Liver (tissue), 9 donors: ENCODE data around the gene POFUT2. TPM values are rescaled to one million over a fixed set of nuclear protein-coding genes. Genes with fewer than 3 reads are reported as not detected.

Experiments
- DNase-seq: peaks from one replicate; pipeline ENCODE4 v3.0.0-alpha.2; 2017; ENCODE audit warnings: low spot score
- H3K27ac ChIP-seq, 2 donors: one replicate each; pipeline ENCODE4 v1.7.0; 2013; ENCODE audit warnings: inconsistent platforms in 2 of 2, low read length in 2 of 2, control low read depth in 1 of 2, low read depth in 1 of 2, mild to moderate bottlenecking in 1 of 2
- H3K27me3 ChIP-seq, 4 donors: one replicate each; pipeline versions ENCODE4 v1.6.1 to v1.7.0; 2013; ENCODE audit warnings: low read length in 3 of 4, inconsistent platforms in 1 of 4, mild to moderate bottlenecking in 1 of 4, moderate library complexity in 1 of 4; ENCODE audit not compliant: control insufficient read depth in 4 of 4, insufficient read depth in 4 of 4
- H3K36me3 ChIP-seq, 4 donors: one replicate each; pipeline versions ENCODE4 v1.6.1 to v1.7.0; 2013; ENCODE audit warnings: low read length in 3 of 4, mild to moderate bottlenecking in 3 of 4, low read depth in 1 of 4, moderate library complexity in 1 of 4; ENCODE audit not compliant: control insufficient read depth in 4 of 4, insufficient read depth in 3 of 4
- H3K4me1 ChIP-seq, 4 donors: one replicate each; pipeline versions ENCODE4 v1.6.1 to v1.7.0; 2013; ENCODE audit warnings: low read length in 3 of 4, mild to moderate bottlenecking in 3 of 4, moderate library complexity in 1 of 4; ENCODE audit not compliant: control insufficient read depth in 4 of 4, insufficient read depth in 4 of 4
- H3K4me3 ChIP-seq, 3 donors: one replicate each; pipeline versions ENCODE4 v1.6.1 to v1.7.0; 2013; ENCODE audit warnings: low read length in 3 of 3, control low read depth in 1 of 3, low read depth in 1 of 3, mild to moderate bottlenecking in 1 of 3
- H3K9ac ChIP-seq, 2 donors: one replicate each; pipeline ENCODE4 v1.7.0; 2013; ENCODE audit warnings: low read length in 2 of 2, mild to moderate bottlenecking in 2 of 2, moderate library complexity in 2 of 2, control low read depth in 1 of 2, low read depth in 1 of 2
- H3K9me3 ChIP-seq, 4 donors: one replicate each; pipeline versions ENCODE4 v1.6.1 to v1.7.0; 2013; ENCODE audit warnings: low read length in 3 of 4; ENCODE audit not compliant: control insufficient read depth in 4 of 4
- EGR1 ChIP-seq, 2 donors: IDR thresholded peaks; 2 replicates each; pipeline ENCODE4 v1.6.1; 2016 to 2018; ENCODE audit warnings: antibody characterized with exemption in 2 of 2, low read depth in 2 of 2
- FOXA1 ChIP-seq: IDR thresholded peaks from 2 replicates; pipeline ENCODE4 v1.6.1; 2016; ENCODE audit warnings: antibody characterized with exemption
- FOXA2 ChIP-seq: IDR thresholded peaks from 2 replicates; pipeline ENCODE4 v1.6.1; 2016; ENCODE audit warnings: antibody characterized with exemption
- GABPA ChIP-seq, 2 donors: IDR thresholded peaks in 1 of 2; conservative IDR thresholded peaks in 1 of 2; 2 replicates each; pipeline ENCODE4 v1.6.1; 2016; ENCODE audit warnings: antibody characterized with exemption in 2 of 2, mild to moderate bottlenecking in 1 of 2, moderate library complexity in 1 of 2
- HNF4A ChIP-seq, 2 donors: conservative IDR thresholded peaks; 2 replicates each; pipeline ENCODE4 v1.6.1; 2016; ENCODE audit warnings: antibody characterized with exemption in 2 of 2, mild to moderate bottlenecking in 2 of 2
- HNF4G ChIP-seq: IDR thresholded peaks from 2 replicates; pipeline ENCODE4 v1.6.1; 2016; ENCODE audit warnings: antibody characterized with exemption
- JUND ChIP-seq, 2 donors: IDR thresholded peaks; 2 replicates each; pipeline ENCODE4 v1.6.1; 2016; ENCODE audit warnings: antibody characterized with exemption in 2 of 2
- MAX ChIP-seq: IDR thresholded peaks from 2 replicates; pipeline ENCODE4 v1.6.1; 2016; ENCODE audit warnings: antibody characterized with exemption
- NR2F2 ChIP-seq: IDR thresholded peaks from 2 replicates; pipeline ENCODE4 v1.6.1; 2016; ENCODE audit warnings: antibody characterized with exemption
- RAD21 ChIP-seq, 2 donors: IDR thresholded peaks; 2 replicates each; pipeline ENCODE4 v1.6.1; 2016; ENCODE audit warnings: antibody characterized with exemption in 2 of 2, mild to moderate bottlenecking in 2 of 2
- RXRA ChIP-seq, 2 donors: IDR thresholded peaks; 2 replicates each; pipeline ENCODE4 v1.6.1; 2017 to 2018; ENCODE audit warnings: antibody characterized with exemption in 2 of 2, mild to moderate bottlenecking in 1 of 2
- SP1 ChIP-seq: IDR thresholded peaks from 2 replicates; pipeline ENCODE4 v1.6.1; 2018; ENCODE audit warnings: antibody characterized with exemption, mild to moderate bottlenecking
- YY1 ChIP-seq: IDR thresholded peaks from 2 replicates; pipeline ENCODE4 v1.6.1; 2016; ENCODE audit warnings: antibody characterized with exemption, mild to moderate bottlenecking
- ZBTB33 ChIP-seq: IDR thresholded peaks from 2 replicates; pipeline ENCODE4 v1.6.1; 2016; ENCODE audit warnings: antibody characterized with exemption
- WGBS: extraction: QIAGEN DNeasy Blood & Tissue Kit; methylation state at CpG from one replicate; pipeline ENCODE4 v1.1.7; 2013; 5-methylcytosine and 5-hydroxymethylcytosine counted together
- polyA plus RNA-seq, 2 donors: library from polyadenylated mRNA; stranded (reverse) in 1 of 2; unstranded in 1 of 2; fragments of 200-250 nt in 1 of 2; fragments of >200 nt in 1 of 2; fragmentation: Nextera tagmentation in 1 of 2; extraction: Ambion mirVana in 1 of 2; gene quantifications; one replicate each; pipeline versions ENCODE4 v1.2.1 to v1.2.3, GENCODE V29; 2013 to 2015
- total RNA-seq, 2 donors: library from RNA; depleted of rRNA; stranded (reverse); fragments of >200 nt; gene quantifications; one replicate each; pipeline ENCODE4 v1.2.3, GENCODE V29; 2014
- TF ChIP-seq, protein P1 (sequence below): IDR thresholded peaks from 2 replicates; pipeline ENCODE4 v1.6.1; 2016; ENCODE audit warnings: antibody characterized with exemption
- TF ChIP-seq, protein P2 (sequence below): fragments of 150-350 bp; IDR thresholded peaks from 2 replicates; pipeline ENCODE4 v1.5.1; 2017; ENCODE audit warnings: improper control_type of control experiment, low read depth, low read length; ENCODE audit not compliant: missing input control
- donor health status: healthy.
- donor health status: healthy.
- donor health status: healthy.
- donor health status: healthy.
- donor health status: healthy.

POFUT2 gene
- total and polyA plus RNA-seq, 4 donors = 3.3 to 15.6 (median 7.9) TPM

- 67% methylated on average over 6 of the region's 6 CpGs for WGBS
- no peak for DNase-seq
- no peak overlapping the region for H3K27ac ChIP-seq
- no peaks in the 10 kb centered on the region for H3K9me3 ChIP-seq
- peaks cover 0 to 4% (median 0%) of the 10 kb centered on the region in 4 donors for H3K27me3 ChIP-seq
- peaks cover 0 to 2% (median 0%) of the 10 kb centered on the region in 4 donors for H3K36me3 ChIP-seq
- TF ChIP-seq MAX (no peak), ZBTB33 (no peak)
- TF ChIP-seq, protein P1, sequence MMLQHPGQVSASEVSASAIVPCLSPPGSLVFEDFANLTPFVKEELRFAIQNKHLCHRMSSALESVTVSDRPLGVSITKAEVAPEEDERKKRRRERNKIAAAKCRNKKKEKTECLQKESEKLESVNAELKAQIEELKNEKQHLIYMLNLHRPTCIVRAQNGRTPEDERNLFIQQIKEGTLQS = no peak
- H3K9ac ChIP-seq = no peak overlapping the region
- H3K4me3 ChIP-seq = no peak overlapping the region
- H3K4me1 ChIP-seq = no peaks in the 10 kb centered on the region
Observed at GRCh38 chr21:45228171-45228641, 59.5 kb downstream of the POFUT2 start.

DNA sequence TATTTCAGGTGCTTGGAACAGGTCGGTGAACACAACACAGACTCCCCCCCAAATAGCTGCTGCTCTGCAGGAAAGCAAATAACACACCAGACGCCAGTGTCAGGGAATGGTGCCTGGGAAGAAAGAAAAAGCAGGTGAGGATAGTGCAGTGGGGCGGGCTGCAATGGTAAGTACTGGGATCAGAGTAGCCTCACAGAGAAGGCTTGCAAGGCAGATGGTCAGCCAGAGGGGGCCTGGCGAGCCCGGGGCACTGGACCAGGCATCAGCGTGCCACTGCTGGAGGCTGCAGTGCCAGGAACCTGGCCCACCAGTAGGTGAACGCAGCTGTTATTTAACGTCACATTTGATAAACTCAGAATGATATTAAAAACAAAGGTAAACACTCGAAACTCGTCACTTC is 60.0 kb downstream of the POFUT2 start:
- Histone ChIP-seq H3K27me3 (peaks cover 0 to 2% (median 0%) of the 10 kb centered on the region in 4 donors), H3K4me1 (no peaks in the 10 kb centered on the region), H3K9ac (no peak overlapping the region), H3K4me3 (no peak overlapping the region), H3K9me3 (no peaks in the 10 kb centered on the region), H3K27ac (no peak overlapping the region), H3K36me3 (peaks cover 0 to 2% (median 0%) of the 10 kb centered on the region in 4 donors)
- TF ChIP-seq FOXA1 = no peak
- TF ChIP-seq HNF4G = no peak
- TF ChIP-seq EGR1 (IDR thresholded peaks at IDR 0.05; ENCODE audit: low read depth in 2 of 2) = no peak
- WGBS = 79% methylated on average over 10 of the region's 10 CpGs
- DNase-seq = no peak

DNA sequence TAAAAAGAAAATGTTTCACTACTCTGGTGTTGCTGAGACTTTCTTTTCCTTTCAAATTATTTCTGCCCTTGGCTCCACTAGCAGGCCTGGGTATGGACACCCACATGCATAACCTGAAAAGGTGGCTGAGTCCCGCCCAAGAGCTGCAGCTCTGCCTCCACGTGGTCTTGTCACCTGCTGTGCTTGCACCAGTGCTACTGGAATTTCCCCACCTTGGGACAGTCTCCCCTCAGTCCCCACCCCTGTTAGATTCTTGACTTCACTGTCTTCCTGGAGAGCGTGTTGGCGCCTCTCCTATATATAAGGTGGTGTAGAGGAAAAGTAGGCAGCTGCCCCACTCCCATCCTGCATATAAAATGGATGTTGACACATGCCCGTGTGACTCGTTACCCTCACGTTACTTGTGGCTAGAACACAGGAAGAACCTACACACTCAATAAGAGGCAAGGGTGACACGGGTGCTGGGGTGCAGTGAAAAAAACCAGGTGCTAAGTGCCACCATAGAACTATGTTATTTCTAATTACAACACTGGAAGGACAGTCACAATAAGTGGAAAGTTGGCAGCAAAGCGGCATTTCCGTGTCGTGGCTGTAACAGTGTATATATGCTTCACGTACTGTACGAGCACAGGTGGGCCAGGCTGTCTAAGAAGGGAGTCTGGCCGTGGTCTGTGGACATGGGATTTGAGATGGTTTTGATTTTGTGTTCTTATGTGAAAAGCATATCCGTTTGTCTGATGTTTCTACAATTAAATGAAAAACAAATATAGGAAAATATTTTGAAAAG is 61.0 kb downstream of the POFUT2 start:
- H3K27ac ChIP-seq = no peak overlapping the region
- 66% methylated on average over 15 of the region's 15 CpGs for WGBS
- TF ChIP-seq HNF4G = no peak
- TF ChIP-seq FOXA2 = no peak
- TF ChIP-seq RXRA (IDR thresholded peaks at IDR 0.05) = no peak

DNA sequence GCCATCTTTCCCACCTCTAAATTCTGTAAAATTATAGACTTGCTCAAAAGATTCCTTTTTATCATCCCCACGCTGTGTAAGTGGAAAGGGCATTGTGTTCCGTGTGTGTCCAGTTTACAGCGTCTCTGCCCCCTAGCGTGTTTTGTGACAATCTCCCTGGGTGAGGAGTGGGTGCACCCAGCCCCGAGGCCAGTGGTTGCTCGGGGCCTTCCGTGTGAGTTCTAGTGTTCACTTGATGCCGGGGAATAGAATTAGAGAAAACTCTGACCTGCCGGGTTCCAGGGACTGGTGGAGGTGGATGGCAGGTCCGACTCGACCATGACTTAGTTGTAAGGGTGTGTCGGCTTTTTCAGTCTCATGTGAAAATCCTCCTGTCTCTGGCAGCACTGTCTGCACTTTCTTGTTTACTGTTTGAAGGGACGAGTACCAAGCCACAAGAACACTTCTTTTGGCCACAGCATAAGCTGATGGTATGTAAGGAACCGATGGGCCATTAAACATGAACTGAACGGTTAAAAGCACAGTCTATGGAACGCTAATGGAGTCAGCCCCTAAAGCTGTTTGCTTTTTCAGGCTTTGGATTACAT is 61.9 kb downstream of the POFUT2 start:
- Histone ChIP-seq H3K27me3 (no peaks in the 10 kb centered on the region), H3K4me1 (peaks cover 0 to 2% (median 0%) of the 10 kb centered on the region in 4 donors), H3K27ac (no peak overlapping the region), H3K36me3 (peaks cover 0 to 5% (median 2%) of the 10 kb centered on the region in 4 donors), H3K9me3 (no peaks in the 10 kb centered on the region), H3K9ac (no peak overlapping the region), H3K4me3 (no peak overlapping the region)
- DNase-seq = no peak
- 90% methylated on average over 16 of the region's 16 CpGs for WGBS
- TF ChIP-seq NR2F2 (no peak), SP1 (no peak), RAD21 (IDR thresholded peaks at IDR 0.05) (no peak), HNF4G (no peak), JUND (IDR thresholded peaks at IDR 0.05) (no peak), ZBTB33 (no peak), EGR1 (IDR thresholded peaks at IDR 0.05; ENCODE audit: low read depth in 2 of 2) (no peak), HNF4A (conservative IDR thresholded peaks at IDR 0.05) (no peak), FOXA1 (no peak), GABPA (IDR thresholded peaks at IDR 0.05 in 1 of 2, conservative IDR thresholded peaks at IDR 0.05 in 1 of 2) (no peak), YY1 (no peak)
- TF ChIP-seq, protein P2, sequence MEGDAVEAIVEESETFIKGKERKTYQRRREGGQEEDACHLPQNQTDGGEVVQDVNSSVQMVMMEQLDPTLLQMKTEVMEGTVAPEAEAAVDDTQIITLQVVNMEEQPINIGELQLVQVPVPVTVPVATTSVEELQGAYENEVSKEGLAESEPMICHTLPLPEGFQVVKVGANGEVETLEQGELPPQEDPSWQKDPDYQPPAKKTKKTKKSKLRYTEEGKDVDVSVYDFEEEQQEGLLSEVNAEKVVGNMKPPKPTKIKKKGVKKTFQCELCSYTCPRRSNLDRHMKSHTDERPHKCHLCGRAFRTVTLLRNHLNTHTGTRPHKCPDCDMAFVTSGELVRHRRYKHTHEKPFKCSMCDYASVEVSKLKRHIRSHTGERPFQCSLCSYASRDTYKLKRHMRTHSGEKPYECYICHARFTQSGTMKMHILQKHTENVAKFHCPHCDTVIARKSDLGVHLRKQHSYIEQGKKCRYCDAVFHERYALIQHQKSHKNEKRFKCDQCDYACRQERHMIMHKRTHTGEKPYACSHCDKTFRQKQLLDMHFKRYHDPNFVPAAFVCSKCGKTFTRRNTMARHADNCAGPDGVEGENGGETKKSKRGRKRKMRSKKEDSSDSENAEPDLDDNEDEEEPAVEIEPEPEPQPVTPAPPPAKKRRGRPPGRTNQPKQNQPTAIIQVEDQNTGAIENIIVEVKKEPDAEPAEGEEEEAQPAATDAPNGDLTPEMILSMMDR = no peak

More for the DNA sequence above, 61.0 kb downstream of the POFUT2 start:
- H3K9ac ChIP-seq = no peak overlapping the region
- no peaks in the 10 kb centered on the region for H3K9me3 ChIP-seq
- H3K4me1 ChIP-seq = no peaks in the 10 kb centered on the region
- H3K36me3 ChIP-seq = peaks cover 0 to 2% (median under 1%) of the 10 kb centered on the region in 4 donors
- no peak overlapping the region for H3K4me3 ChIP-seq
- DNase-seq = no peak
- no peaks in the 10 kb centered on the region for H3K27me3 ChIP-seq
